ENCODE measurements around the gene TRAF3IP1.

DNA sequence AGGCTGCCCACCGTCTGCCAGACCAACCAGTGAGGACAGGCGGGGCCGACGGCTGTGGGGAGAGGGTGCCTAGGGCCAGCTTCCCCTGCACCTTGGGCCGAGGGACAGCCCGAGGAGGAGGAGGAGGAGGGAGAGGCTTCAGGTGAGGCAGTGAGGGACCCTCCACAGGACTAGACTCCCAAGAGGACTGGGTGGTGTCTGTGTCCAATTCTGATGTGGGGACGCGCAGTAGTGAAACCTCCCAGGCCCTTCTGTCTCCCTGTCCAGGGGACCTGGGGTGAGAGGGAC is 86.6 kb downstream of the TRAF3IP1 start:
- TF ChIP-seq, protein P1, sequence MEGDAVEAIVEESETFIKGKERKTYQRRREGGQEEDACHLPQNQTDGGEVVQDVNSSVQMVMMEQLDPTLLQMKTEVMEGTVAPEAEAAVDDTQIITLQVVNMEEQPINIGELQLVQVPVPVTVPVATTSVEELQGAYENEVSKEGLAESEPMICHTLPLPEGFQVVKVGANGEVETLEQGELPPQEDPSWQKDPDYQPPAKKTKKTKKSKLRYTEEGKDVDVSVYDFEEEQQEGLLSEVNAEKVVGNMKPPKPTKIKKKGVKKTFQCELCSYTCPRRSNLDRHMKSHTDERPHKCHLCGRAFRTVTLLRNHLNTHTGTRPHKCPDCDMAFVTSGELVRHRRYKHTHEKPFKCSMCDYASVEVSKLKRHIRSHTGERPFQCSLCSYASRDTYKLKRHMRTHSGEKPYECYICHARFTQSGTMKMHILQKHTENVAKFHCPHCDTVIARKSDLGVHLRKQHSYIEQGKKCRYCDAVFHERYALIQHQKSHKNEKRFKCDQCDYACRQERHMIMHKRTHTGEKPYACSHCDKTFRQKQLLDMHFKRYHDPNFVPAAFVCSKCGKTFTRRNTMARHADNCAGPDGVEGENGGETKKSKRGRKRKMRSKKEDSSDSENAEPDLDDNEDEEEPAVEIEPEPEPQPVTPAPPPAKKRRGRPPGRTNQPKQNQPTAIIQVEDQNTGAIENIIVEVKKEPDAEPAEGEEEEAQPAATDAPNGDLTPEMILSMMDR (CRISPR knock-in tag; IDR thresholded peaks at IDR 0.05) = no peak
- no peak for TF ChIP-seq KDM4B (CRISPR knock-in tag; IDR thresholded peaks at IDR 0.05)
- TF ChIP-seq HOXA7 (CRISPR knock-in tag; IDR thresholded peaks at IDR 0.05) = no peak
- TF ChIP-seq, protein P2, sequence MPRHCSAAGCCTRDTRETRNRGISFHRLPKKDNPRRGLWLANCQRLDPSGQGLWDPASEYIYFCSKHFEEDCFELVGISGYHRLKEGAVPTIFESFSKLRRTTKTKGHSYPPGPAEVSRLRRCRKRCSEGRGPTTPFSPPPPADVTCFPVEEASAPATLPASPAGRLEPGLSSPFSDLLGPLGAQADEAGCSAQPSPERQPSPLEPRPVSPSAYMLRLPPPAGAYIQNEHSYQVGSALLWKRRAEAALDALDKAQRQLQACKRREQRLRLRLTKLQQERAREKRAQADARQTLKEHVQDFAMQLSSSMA (CRISPR knock-in tag; IDR thresholded peaks at IDR 0.05) = no peak
